Stimulated activated CD8-positive, alpha-beta memory T cell treated with anti-CD3 and anti-CD28 coated beads, Interleukin-2, amount 100 ng/mL, for 48 hours (primary cell): ENCODE measurements around the gene PRLR.
"Not testable (repeated sequence)": the region's sequence is repeated elsewhere in the genome, so short reads cannot be mapped to it uniquely, and the experiment has no call there.

Source experiments
- DNase-seq, 2 donors: peaks; one replicate each; pipeline ENCODE4 v3.0.0-alpha.2; 2020; ENCODE audit warnings: low read depth in 2 of 2

Gene PRLR

DNA sequence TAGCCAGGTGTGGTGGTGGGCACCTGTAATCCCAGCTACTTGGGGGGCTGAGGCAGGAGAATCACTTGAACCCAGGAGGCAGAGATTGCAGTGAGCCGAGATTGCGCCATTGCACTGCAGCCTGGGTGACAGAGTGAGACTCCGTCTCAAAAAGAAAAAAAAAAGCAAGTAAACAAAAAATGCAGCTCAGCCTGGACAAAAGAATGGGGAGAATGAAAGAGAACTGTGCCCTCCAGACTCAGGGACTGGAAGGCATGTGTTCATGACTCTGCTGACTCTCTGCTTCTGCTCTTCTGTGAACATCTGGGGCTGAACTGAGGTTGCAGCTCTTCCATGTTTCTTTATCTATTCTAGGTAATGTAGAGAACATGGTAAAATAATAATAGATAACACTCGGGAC is 194.4 kb downstream of the PRLR start:
- not testable (repeated sequence) for DNase-seq

DNA sequence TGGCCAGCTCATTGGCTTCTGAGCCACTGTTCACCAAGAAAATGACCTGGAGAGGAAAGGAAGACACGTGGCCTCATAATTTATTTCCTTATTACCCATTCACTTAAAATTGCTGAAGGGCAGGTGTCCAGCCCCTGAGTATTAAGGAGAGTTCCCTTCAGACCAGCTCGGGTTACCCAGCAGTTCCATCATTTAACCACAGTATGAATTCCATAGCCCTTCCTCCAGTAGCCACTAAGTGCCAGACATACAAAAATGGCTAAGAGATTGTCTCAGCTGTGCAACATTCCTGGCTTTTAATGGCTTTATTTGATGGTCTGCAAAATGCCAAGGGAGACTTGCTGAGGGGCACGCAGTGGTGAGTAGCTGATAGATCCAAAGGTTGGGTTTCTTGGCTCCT is 195.0 kb downstream of the PRLR start:
- no peak for DNase-seq

GRCh38 chr5:35032356-35032755 is 197.9 kb downstream of the PRLR start:
- DNase-seq, result no peak

- DNase-seq, result no peak
Measured at GRCh38 chr5:35031276-35031675, 199.0 kb downstream of the PRLR start.

- no peak for DNase-seq
Measured at GRCh38 chr5:35030426-35031100, 199.7 kb downstream of the PRLR start.

DNA sequence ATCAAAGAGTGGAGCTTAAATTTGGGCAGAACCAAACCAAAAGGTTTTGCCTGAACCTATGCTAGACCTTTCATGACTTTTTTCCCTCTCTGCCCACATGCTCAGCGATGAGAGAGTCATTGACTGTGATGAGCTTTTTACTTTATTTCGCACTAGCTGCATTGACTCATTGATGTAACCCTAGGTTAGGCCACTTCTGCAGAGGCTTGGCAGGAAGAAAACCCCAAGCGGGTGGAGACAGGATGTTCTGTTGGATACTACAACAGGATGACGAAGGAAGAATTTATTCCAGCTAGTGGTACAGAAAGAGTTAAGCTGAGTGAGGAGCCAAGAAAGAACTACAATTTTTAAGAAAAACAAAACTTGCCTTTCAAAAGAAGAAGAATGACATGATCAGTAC is 201.0 kb downstream of the PRLR start:
- DNase-seq, result no peak

DNA sequence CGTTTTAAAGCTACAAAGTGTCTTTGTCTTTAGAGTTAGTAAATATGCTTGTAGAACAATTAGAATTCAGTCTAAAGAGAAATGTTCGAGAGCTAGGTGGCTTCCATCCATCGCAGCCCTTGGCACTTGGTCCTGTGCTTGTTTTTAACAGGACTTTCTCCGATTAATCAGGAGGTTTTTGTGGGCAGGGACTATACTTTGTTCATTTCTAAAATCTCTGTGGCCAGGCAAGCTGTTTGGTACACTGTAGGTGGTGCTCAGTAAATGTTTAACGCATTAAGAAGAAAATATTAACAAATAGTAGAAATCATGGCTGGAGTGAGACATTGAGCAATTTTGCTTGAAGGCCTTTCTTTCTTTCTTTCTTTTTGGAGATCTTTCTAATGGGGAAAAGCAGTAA is 203.3 kb downstream of the PRLR start:
- no peak for DNase-seq

DNA sequence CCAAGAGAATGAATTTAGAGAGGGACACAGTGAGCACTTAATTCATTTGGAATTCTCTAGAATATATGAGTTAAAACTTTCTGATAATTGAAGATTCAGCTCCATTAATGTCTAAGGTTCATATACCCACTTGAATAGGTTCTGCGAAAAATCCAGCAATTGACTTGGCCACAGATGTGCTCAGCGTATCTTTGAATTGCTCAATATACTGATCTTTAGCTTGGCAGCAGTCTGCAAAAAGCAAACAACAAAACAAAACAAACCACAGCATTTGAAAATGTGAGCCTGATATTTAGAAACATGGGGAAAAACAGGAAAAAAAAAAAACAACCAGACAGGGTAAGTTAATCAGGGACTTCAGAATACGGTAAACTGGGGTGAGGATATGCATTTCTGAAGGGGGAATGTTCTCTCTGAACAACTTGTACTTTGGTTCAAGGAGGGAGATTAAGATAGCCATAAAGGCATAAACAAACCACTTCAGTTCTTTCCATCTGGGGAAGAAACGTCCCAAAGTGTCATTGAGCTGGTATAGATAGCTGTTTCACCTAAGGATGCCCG is 203.9 kb downstream of the PRLR start:
- DNase-seq, result no peak

- no peak for DNase-seq
Measured at GRCh38 chr5:35024911-35025510, 205.3 kb downstream of the PRLR start.

DNA sequence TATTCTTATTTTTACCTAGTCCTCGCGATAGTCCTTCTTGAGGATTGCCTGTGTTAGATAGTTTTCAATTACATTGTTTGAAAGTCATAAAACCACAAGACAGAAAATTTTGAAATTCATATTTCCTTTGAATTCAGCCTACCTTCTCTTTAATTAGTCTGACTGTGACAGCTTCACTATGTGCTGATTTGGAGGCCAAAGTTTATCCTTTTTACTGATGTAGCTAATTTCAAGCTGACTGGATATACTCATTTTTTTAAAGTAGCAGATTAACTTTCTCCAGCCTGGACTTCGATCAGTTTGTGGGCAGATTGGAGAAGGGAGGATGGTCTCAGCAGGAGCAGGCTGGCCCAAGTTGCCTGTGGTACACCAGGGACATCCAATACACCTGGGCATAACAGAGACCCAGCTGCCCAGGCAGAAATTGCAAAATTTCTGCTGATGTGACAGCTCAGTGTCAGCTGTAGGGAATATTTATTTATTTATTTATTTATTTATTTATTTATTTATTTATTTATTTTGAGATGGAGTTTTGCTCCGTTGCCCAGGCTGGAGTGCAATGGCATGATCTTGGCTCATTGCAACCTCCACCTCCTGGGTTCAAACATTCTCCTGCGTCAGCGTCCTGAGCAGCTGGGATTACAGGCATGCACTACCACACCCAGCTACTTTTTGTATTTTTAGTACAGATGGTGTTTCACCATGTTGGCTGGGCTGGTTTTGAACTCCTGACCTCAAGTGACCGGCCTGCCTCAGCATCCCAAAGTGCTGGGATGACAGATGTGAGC is 206.7 kb downstream of the PRLR start:
- DNase-seq, result no peak

- DNase-seq, result no peak
Measured at GRCh38 chr5:35016174-35017051, 213.9 kb downstream of the PRLR start.

- no peak for DNase-seq
Measured at GRCh38 chr5:35015063-35015462, 215.2 kb downstream of the PRLR start.

- DNase-seq, result no peak
Measured at GRCh38 chr5:35012796-35013195, 217.5 kb downstream of the PRLR start.

DNA sequence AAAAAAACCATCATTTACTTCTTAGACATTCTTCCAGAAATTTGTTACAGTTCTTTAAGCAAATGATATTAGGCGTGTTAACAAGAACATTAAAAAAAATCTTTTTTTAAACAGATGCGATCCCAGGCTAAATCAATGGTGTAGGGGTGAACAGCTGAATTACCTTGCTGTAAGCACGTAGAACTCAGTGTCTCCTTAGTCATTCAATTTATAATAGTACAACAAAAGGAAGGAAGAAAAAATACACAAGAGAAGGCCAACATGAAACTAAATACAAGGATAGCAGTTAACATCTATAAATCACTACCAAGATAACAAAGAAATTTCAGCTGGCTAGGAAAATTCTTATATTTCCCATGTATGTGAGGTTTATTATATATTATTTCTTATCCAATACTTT is 217.9 kb downstream of the PRLR start:
- no peak for DNase-seq

DNA sequence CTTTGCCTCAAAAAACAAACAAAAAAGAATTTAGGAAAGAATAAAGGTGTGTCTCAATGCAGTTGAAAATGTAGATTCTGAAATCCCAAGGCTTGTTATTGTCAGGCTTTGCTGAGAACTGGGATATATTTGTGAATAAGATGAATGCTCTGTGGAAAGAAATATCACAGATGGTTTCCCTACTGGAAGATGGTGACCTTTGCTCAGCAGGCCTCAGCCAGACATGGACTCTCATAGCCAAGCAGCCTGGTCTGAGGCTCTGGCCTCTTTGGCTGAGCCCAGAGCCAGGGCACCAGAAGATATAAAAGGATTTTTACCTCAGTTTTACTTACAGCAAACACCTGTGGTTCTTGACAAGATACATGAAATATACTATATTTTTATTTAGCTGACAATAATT is 219.6 kb downstream of the PRLR start:
- no peak for DNase-seq

DNA sequence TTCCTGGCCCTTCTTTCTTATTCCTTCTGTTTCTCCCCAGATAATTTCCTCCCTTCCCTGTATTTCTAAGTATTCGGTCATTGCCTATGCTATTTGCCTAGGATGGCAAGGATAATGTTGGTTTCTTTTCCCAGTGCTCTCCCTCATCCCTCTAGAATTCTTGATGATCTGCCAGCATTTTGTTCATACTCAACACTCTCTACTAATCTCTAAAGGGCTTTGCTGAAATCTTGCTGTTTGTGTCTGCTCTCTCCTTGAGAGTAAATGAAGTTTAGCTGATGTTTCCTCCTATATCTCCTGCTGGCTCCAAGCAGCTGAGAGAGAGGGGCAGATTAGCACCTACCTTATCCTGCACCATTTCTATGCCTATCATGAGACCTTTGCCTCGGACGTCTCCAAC is 220.6 kb downstream of the PRLR start:
- no peak for DNase-seq

DNA sequence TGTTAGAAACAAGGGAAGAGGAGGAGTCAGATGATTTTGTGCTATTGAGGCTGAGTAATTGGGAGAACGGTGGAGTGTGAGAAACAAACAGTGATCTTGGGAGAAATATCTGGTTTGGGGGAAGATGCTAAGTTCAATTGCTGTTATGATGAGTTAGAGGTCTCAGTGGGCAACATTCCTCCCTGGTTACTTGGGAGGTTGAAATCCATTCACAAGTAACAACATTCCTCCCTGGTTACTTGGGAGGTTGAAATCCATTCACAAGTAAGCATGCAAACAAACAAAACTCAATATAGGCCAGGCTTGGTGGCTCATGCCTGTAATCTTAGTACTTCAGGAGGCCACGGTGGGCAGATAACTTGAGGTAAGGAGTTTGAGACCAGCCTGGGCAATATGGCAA is 221.3 kb downstream of the PRLR start:
- DNase-seq, result no peak

- no peak for DNase-seq
Measured at GRCh38 chr5:35004771-35005170, 225.5 kb downstream of the PRLR start.

DNA sequence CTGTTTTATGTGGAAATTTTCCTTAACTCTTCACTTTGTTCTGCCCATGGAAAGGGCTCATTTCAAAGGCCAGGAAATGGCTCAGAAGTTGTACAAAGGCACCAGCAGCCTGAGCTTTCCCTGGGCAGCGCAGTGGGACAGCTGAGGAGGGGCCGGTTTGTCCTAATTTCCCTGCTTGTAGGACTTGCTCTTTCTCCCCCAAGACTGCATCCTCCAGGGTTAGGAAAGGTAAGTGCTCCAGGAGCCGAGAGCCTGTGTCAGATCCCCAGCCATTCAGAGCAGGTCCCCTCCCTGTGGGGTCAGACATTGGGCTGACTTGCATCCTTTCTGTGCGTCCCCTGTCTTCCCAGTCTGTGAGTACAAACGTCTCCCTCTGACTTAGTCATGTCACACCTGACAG is 226.1 kb downstream of the PRLR start:
- no peak for DNase-seq

GRCh38 chr5:35003018-35003957 is 227.0 kb downstream of the PRLR start:
- peak; percentile 40 to 51 for DNase-seq

GRCh38 chr5:35002459-35002858 is 227.8 kb downstream of the PRLR start:
- DNase-seq, result no peak
